ENCODE data around the gene PEAK3.

- TF ChIP-seq POLR2A (IDR thresholded peaks at IDR 0.05; ENCODE audit: low read depth, low read length): no peak
- no peak for TF ChIP-seq POLR2AphosphoS5 (IDR thresholded peaks at IDR 0.05; ENCODE audit: low read depth, low read length)
- no peak for TF ChIP-seq TAF1 (IDR thresholded peaks at IDR 0.05; ENCODE audit: low read depth, low read length)
- no peak for TF ChIP-seq PAX5 (IDR thresholded peaks at IDR 0.05; ENCODE audit: insufficient read depth, low read length, severe bottlenecking)
Measured at GRCh38 chr19:2280633-2281264, 1.2 kb downstream of the PEAK3 start.

All from GM12891 (cell line).